ENCODE measurements around the gene COL16A1. TPM values are rescaled to one million over a fixed set of nuclear protein-coding genes. Genes with fewer than 3 reads are reported as not detected.

Gene COL16A1
- total RNA-seq, 2 donors from 2014 or later = 0.49 to 0.82 TPM

Other genes with a start within 250 kb of the COL16A1 start
- not detected for gene TINAGL1, start 127.5 kb downstream of the COL16A1 start, total RNA-seq
- gene HCRTR1, start 86.3 kb downstream of the COL16A1 start, total RNA-seq = not detected
- gene PEF1, start 59.1 kb downstream of the COL16A1 start, total RNA-seq = 10 to 100 TPM; 55.1 to 63.1 TPM
- gene ADGRB2, start 60.3 kb upstream of the COL16A1 start, total RNA-seq = 1 to 10 TPM; 1.0 to 2.3 TPM
- gene SPOCD1, start 112.0 kb upstream of the COL16A1 start, total RNA-seq = 1 to 10 TPM in 1 of 2 donors, under 1 TPM in 1; 0.74 to 1.0 TPM
- 100 to 1,000 TPM; 437 to 541 TPM for gene PTP4A2, start 234.4 kb upstream of the COL16A1 start, total RNA-seq

Measured in activated T-cell treated with anti-CD3 and anti-CD28 coated beads, Interleukin-2, amount 50 U/mL, for 72 hours (primary cell).